ENCODE data around the gene OARD1.

Gene OARD1

GRCh38 chr6:41100871-41101287, 28.7 kb upstream of the OARD1 start:
- Mint-ChIP-seq H3K9me3 (no peaks in the 10 kb centered on the region), H3K27ac (no peak overlapping the region), H3K36me3 (ENCODE audit: low read depth) (peaks cover 53% of the 10 kb centered on the region), H3K4me3 (no peak overlapping the region), H3K4me1 (no peaks in the 10 kb centered on the region), H3K27me3 (ENCODE audit: low read depth, poor library complexity) (no peaks in the 10 kb centered on the region)
- no peak for TF ChIP-seq CTCF (IDR thresholded peaks at IDR 0.05)
- DNase-seq = no peak

- H3K36me3 Mint-ChIP-seq (ENCODE audit: low read depth) = peaks cover 75% of the 10 kb centered on the region
These were observed 26.2 kb upstream of the OARD1 start for GRCh38 chr6:41098366-41098765.

GRCh38 chr6:41097467-41098090, 25.4 kb upstream of the OARD1 start:
- Mint-ChIP-seq H3K27ac (no peak overlapping the region), H3K36me3 (ENCODE audit: low read depth) (peaks cover 80% of the 10 kb centered on the region), H3K4me3 (no peak overlapping the region), H3K27me3 (ENCODE audit: low read depth, poor library complexity) (no peaks in the 10 kb centered on the region), H3K9me3 (no peaks in the 10 kb centered on the region), H3K4me1 (no peaks in the 10 kb centered on the region)
- DNase-seq = no peak
- no peak for TF ChIP-seq CTCF (IDR thresholded peaks at IDR 0.05)

More at GRCh38 chr6:41098366-41098765, 26.2 kb upstream of the OARD1 start:
- Mint-ChIP-seq H3K27ac (no peak overlapping the region), H3K4me1 (no peaks in the 10 kb centered on the region), H3K4me3 (no peak overlapping the region), H3K27me3 (ENCODE audit: low read depth, poor library complexity) (no peaks in the 10 kb centered on the region), H3K9me3 (no peaks in the 10 kb centered on the region)
- TF ChIP-seq CTCF (IDR thresholded peaks at IDR 0.05) = no peak
- DNase-seq = no peak

GRCh38 chr6:41093729-41094128, 21.6 kb upstream of the OARD1 start:
- Mint-ChIP-seq H3K27ac (no peak overlapping the region), H3K36me3 (ENCODE audit: low read depth) (peaks cover 86% of the 10 kb centered on the region)
- no peak for TF ChIP-seq CTCF (IDR thresholded peaks at IDR 0.05)

GRCh38 chr6:41092421-41093140, 20.4 kb upstream of the OARD1 start:
- no peak for TF ChIP-seq CTCF (IDR thresholded peaks at IDR 0.05)
- Mint-ChIP-seq H3K9me3 (no peaks in the 10 kb centered on the region), H3K27ac (no peak overlapping the region), H3K4me1 (peaks cover 5% of the 10 kb centered on the region), H3K4me3 (no peak overlapping the region), H3K36me3 (ENCODE audit: low read depth) (peaks cover 79% of the 10 kb centered on the region), H3K27me3 (ENCODE audit: low read depth, poor library complexity) (no peaks in the 10 kb centered on the region)
- no peak for DNase-seq

More at GRCh38 chr6:41093729-41094128, 21.6 kb upstream of the OARD1 start:
- Mint-ChIP-seq H3K9me3 (no peaks in the 10 kb centered on the region), H3K4me1 (no peaks in the 10 kb centered on the region), H3K27me3 (ENCODE audit: low read depth, poor library complexity) (no peaks in the 10 kb centered on the region), H3K4me3 (no peak overlapping the region)
- no peak for DNase-seq

All from nephron progenitor cell (in vitro differentiated cells).